Thyroid gland (tissue), 4 donors: Measurements from ENCODE around the gene GPR75.

Experiments
- POLR2A ChIP-seq, 2 donors: fragments of 450-650 bp; IDR thresholded peaks; one replicate each; pipeline ENCODE4 v1.6.1; 2017; ENCODE audit warnings: antibody characterized with exemption in 2 of 2, mild to moderate bottlenecking in 2 of 2, moderate library complexity in 1 of 2
- TF ChIP-seq, protein P1 (sequence below), 6 experiments: fragments of 200-600 bp in 3 of 6; fragments of 450-650 bp in 3 of 6; sonication (generic) in 3 of 6; IDR thresholded peaks; one replicate each; pipeline ENCODE4 v1.5.1; 2016 to 2019; ENCODE audit warnings: antibody characterized with exemption in 6 of 6, mild to moderate bottlenecking in 2 of 6, inconsistent platforms in 1 of 6, moderate library complexity in 1 of 6

DNA sequence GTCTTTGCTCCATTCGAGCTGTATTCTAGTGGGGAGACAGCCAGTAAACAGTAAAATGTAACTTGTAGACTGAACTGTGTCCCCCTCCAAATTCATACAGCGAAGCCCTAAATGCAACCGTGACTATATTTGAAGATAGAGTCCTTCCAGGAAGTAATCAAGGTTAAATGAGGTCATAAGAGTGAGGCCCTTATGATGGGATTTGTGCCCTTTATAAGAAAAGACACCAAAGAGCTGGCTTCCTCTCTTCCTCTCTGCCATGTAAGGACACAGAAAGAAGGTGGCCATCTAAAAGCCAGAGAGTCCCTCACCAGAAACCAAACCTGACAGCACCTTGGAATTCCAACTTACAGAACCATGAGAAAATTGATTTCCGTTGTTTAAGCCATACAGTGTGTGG, 31.4 kb downstream of the GPR75 start:
- TF ChIP-seq, protein P1, sequence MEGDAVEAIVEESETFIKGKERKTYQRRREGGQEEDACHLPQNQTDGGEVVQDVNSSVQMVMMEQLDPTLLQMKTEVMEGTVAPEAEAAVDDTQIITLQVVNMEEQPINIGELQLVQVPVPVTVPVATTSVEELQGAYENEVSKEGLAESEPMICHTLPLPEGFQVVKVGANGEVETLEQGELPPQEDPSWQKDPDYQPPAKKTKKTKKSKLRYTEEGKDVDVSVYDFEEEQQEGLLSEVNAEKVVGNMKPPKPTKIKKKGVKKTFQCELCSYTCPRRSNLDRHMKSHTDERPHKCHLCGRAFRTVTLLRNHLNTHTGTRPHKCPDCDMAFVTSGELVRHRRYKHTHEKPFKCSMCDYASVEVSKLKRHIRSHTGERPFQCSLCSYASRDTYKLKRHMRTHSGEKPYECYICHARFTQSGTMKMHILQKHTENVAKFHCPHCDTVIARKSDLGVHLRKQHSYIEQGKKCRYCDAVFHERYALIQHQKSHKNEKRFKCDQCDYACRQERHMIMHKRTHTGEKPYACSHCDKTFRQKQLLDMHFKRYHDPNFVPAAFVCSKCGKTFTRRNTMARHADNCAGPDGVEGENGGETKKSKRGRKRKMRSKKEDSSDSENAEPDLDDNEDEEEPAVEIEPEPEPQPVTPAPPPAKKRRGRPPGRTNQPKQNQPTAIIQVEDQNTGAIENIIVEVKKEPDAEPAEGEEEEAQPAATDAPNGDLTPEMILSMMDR (IDR thresholded peaks at IDR 0.05), result no peak
- TF ChIP-seq POLR2A (IDR thresholded peaks at IDR 0.05), result no peak
